Neural cell (in vitro differentiated cells): ENCODE results near the gene LRMDA.

ENCODE experiments used
- EP300 ChIP-seq: fragments of 450-650 bp; conservative IDR thresholded peaks from 2 replicates; pipeline ENCODE4 v1.6.1; 2014; ENCODE audit warnings: antibody characterized with exemption, mild to moderate bottlenecking, moderate library complexity; ENCODE audit not compliant: poor library complexity, severe bottlenecking
- SMC3 ChIP-seq: fragments of 450-650 bp; conservative IDR thresholded peaks from 2 replicates; pipeline ENCODE4 v1.6.1; 2014; ENCODE audit warnings: antibody characterized with exemption, mild to moderate bottlenecking, moderate library complexity; ENCODE audit not compliant: poor library complexity
- TF ChIP-seq, protein P1 (sequence below): fragments of 450-650 bp; IDR thresholded peaks from 2 replicates; pipeline ENCODE4 v1.5.1; 2014; ENCODE audit warnings: antibody characterized with exemption, mild to moderate bottlenecking, moderate library complexity; ENCODE audit not compliant: poor library complexity, severe bottlenecking

GRCh38 chr10:75870039-75870645 lies 438.7 kb downstream of the LRMDA start:
- TF ChIP-seq, protein P1, sequence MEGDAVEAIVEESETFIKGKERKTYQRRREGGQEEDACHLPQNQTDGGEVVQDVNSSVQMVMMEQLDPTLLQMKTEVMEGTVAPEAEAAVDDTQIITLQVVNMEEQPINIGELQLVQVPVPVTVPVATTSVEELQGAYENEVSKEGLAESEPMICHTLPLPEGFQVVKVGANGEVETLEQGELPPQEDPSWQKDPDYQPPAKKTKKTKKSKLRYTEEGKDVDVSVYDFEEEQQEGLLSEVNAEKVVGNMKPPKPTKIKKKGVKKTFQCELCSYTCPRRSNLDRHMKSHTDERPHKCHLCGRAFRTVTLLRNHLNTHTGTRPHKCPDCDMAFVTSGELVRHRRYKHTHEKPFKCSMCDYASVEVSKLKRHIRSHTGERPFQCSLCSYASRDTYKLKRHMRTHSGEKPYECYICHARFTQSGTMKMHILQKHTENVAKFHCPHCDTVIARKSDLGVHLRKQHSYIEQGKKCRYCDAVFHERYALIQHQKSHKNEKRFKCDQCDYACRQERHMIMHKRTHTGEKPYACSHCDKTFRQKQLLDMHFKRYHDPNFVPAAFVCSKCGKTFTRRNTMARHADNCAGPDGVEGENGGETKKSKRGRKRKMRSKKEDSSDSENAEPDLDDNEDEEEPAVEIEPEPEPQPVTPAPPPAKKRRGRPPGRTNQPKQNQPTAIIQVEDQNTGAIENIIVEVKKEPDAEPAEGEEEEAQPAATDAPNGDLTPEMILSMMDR = no peak
- no peak for TF ChIP-seq EP300
- TF ChIP-seq SMC3 = no peak
